SU-DHL-6 (cell line): ENCODE data around the gene ADCY5.

Experiments used
- EZH2phosphoT487 ChIP-seq: fragments of 200-600 bp; sonication (generic), shearing (Covaris generic); conservative IDR thresholded peaks from 2 replicates; pipeline ENCODE4 v1.6.1; 2018; ENCODE audit warnings: mild to moderate bottlenecking, antibody characterized with exemption, low read length, moderate library complexity, mixed read lengths
- TF ChIP-seq, protein P1 (sequence below): fragments of 200-600 bp; sonication (generic); IDR thresholded peaks from one replicate; pipeline ENCODE4 v1.5.1; 2017; ENCODE audit warnings: antibody characterized with exemption, mild to moderate bottlenecking, low read length, moderate library complexity; ENCODE audit not compliant: insufficient read depth, poor library complexity, severe bottlenecking

DNA sequence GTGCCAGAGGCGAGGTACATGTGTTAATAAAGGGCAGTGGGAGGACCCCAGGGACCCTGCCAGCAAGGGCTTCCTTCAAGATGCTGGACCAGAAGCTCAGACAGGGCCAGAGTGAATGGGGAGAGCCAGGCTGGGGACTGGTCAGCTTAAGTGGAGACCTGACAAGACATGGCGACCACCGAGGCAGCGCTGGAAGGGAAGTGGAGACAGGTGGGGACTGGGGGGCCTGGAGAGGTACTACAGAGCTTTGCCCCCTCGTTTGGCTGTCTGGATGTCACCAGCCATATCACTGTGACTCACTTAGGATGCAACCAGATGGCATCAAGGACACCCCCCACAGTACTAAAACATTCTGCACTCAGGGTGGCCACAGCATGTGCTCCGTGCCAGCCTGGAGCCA, 97.9 kb downstream of the ADCY5 start:
- TF ChIP-seq, protein P1, sequence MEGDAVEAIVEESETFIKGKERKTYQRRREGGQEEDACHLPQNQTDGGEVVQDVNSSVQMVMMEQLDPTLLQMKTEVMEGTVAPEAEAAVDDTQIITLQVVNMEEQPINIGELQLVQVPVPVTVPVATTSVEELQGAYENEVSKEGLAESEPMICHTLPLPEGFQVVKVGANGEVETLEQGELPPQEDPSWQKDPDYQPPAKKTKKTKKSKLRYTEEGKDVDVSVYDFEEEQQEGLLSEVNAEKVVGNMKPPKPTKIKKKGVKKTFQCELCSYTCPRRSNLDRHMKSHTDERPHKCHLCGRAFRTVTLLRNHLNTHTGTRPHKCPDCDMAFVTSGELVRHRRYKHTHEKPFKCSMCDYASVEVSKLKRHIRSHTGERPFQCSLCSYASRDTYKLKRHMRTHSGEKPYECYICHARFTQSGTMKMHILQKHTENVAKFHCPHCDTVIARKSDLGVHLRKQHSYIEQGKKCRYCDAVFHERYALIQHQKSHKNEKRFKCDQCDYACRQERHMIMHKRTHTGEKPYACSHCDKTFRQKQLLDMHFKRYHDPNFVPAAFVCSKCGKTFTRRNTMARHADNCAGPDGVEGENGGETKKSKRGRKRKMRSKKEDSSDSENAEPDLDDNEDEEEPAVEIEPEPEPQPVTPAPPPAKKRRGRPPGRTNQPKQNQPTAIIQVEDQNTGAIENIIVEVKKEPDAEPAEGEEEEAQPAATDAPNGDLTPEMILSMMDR: no peak
- no peak for TF ChIP-seq EZH2phosphoT487
